ENCODE results near the gene CHGA. TPM values are rescaled to one million over a fixed set of nuclear protein-coding genes. Genes with fewer than 3 reads are reported as not detected.

CHGA gene
- total RNA-seq, 3 donors from 2014 or later: 0.98 to 1.3 TPM; not detected in 1

DNA sequence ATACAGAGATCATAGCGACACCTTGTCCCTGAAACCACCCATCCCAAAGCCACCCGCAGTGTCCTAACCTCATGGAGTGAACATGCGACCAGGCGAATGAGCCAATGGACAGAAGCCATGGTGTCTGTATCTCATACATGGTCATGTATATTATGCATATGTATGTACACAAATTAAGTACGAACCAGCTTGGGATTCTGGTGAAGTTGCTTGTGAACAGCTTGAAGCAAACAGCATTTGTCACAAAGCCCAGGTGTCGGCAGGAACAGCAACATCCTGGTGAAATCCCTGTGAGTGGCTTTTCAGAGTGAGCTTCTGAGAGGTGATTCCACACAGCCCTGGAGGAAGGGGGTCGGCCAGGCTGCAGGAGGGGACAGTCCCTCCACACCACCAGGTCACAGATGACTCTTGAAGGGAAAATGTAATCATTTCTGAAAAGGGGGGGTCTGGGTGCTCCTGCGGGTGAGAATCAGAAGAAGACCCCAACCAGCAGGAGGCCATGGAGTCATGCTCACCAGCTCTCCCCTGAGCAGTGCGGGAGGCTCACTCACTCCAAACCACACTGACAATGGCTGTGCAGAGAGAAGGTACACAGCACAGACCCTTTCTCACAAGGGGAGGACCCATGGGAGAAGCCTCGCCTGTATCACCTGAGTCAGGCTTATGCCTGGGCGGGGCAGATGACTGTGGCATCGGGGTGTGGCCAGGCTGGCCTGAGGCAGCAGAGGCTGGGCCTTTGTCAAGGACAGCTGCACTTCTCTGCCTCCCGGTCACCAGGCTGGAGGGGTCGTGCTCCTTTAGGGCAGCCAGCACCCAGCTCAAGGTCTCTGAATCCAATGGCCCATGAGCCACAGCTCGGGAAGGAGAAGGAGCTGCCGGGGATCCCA lies 14.3 kb downstream of the CHGA start:
- H3K9me3 ChIP-seq: no peaks in the 10 kb centered on the region
- intact Hi-C loops (cut with DNase I; ENCODE audit: low total_unique reads): no loop called here
- H3K27me3 ChIP-seq: no peaks in the 10 kb centered on the region
- H3K27ac ChIP-seq: no peak overlapping the region
- no peak for DNase-seq (ENCODE audit: low spot score in 2 of 2)
- H3K4me1 ChIP-seq: no peaks in the 10 kb centered on the region
- H3K36me3 ChIP-seq: no peaks in the 10 kb centered on the region
- TF ChIP-seq, protein P1, sequence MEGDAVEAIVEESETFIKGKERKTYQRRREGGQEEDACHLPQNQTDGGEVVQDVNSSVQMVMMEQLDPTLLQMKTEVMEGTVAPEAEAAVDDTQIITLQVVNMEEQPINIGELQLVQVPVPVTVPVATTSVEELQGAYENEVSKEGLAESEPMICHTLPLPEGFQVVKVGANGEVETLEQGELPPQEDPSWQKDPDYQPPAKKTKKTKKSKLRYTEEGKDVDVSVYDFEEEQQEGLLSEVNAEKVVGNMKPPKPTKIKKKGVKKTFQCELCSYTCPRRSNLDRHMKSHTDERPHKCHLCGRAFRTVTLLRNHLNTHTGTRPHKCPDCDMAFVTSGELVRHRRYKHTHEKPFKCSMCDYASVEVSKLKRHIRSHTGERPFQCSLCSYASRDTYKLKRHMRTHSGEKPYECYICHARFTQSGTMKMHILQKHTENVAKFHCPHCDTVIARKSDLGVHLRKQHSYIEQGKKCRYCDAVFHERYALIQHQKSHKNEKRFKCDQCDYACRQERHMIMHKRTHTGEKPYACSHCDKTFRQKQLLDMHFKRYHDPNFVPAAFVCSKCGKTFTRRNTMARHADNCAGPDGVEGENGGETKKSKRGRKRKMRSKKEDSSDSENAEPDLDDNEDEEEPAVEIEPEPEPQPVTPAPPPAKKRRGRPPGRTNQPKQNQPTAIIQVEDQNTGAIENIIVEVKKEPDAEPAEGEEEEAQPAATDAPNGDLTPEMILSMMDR (IDR thresholded peaks at IDR 0.05): no peak
- TF ChIP-seq POLR2A (IDR thresholded peaks at IDR 0.05) (no peak), POLR2AphosphoS5 (IDR thresholded peaks at IDR 0.05) (no peak)
- H3K4me3 ChIP-seq: no peak overlapping the region

DNA sequence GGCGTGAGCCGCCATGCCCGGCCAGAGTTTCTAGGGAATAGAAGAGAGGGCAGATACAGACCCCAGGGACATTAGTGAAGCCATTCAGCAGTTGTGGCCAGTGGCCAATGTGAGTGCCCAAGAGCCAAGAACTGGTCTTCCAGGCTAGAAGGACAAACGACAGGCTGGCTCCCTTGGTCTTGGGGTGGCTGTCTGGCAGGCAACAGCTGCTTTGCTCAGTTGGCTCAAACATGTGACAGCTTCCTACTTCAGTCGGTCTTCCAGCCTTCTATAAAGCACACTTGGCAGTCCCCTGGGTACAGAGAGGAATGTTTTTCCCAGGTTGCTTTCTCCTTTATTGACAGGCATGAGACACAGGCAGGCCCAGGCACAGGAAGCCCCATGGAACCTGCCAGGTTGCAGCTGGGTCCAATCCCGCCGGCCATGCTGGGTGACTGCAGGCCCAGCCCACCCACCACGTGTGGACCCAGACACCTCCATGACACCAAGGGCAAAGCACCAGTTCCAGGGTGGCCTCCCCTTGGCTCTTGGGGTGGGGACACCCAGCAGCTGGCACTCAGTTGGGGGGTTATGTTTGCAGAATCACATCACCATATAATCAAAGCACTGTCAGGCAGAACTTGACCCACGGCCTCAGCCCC lies 15.4 kb downstream of the CHGA start:
- Histone ChIP-seq H3K4me3 (no peak overlapping the region), H3K27ac (no peak overlapping the region), H3K27me3 (no peaks in the 10 kb centered on the region), H3K4me1 (no peaks in the 10 kb centered on the region), H3K9me3 (no peaks in the 10 kb centered on the region), H3K36me3 (no peaks in the 10 kb centered on the region)
- TF ChIP-seq, protein P1 (IDR thresholded peaks at IDR 0.05): no peak
- TF ChIP-seq POLR2AphosphoS5 (IDR thresholded peaks at IDR 0.05) (no peak), POLR2A (IDR thresholded peaks at IDR 0.05) (no peak)
- intact Hi-C loops (cut with DNase I; ENCODE audit: low total_unique reads): no loop called here
- DNase-seq (ENCODE audit: low spot score in 2 of 2): no peak

DNA sequence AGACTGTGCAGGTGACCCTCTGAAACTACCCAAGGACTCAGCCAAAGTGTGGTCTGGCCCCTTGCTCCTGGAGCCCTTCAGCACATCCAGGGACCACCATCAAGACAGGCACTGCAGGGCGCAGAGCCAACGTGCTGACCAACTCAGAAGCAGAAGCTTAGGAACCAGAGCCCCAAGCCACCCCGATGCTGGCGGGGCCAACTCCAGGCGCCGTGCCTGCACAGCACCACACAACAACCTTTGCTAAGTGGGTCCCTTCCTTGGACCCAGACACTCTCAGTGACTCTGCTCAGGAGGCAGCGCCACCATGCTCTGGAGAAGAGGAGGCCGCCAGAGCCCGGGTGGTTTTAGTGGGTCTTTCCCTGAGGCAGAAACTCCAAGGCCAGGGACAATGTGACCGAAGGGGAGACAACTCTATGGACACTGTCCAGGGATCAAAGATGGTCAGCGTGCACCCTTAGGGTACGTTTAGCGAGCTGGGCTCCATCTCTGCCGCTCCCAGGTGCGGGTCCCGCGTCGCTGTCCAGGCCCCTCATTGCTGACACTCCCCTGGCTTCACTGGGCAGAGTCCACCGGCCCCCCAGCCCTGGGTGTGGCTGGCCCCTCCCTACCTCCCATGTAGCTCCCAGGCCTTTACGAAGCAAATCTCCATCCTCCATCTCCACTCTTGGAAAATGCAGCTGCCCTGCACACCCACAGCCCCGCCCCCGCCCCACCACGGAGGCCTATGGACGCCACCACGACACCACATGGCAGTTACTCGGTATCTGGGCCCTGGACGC lies 16.1 kb downstream of the CHGA start:
- no peak overlapping the region for H3K27ac ChIP-seq
- no peaks in the 10 kb centered on the region for H3K27me3 ChIP-seq
- H3K9me3 ChIP-seq: no peaks in the 10 kb centered on the region
- intact Hi-C loops (cut with DNase I; ENCODE audit: low total_unique reads): no loop called here
- no peak for DNase-seq (ENCODE audit: low spot score in 2 of 2)
- no peaks in the 10 kb centered on the region for H3K36me3 ChIP-seq
- no peaks in the 10 kb centered on the region for H3K4me1 ChIP-seq
- H3K4me3 ChIP-seq: no peak overlapping the region
- TF ChIP-seq POLR2AphosphoS5 (IDR thresholded peaks at IDR 0.05) (no peak), POLR2A (IDR thresholded peaks at IDR 0.05) (no peak)
- TF ChIP-seq, protein P1 (IDR thresholded peaks at IDR 0.05): no peak

DNA sequence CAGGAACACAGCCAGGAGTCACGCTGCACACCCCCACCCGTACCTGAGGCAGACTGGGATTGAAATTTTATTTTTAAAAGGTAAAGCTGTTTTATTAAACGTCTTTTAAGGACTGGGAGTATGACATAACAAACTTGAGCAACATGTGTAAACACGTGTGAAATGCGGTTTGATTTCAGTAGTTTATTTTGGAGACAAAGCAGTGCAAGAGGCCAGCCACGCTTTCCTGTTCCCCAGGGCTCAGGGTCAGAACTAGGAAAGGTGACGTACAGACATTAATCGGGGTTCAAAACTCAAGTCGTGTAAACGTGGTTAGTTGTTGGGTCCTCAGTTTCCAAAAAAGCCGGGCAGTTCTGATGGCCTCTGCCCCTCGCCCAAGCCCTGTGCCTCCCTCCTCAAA lies 16.7 kb downstream of the CHGA start:
- TF ChIP-seq, protein P1 (IDR thresholded peaks at IDR 0.05): no peak
- TF ChIP-seq POLR2A (IDR thresholded peaks at IDR 0.05) (no peak), POLR2AphosphoS5 (IDR thresholded peaks at IDR 0.05) (no peak)
- intact Hi-C loops (cut with DNase I; ENCODE audit: low total_unique reads): no loop called here
- no peaks in the 10 kb centered on the region for H3K4me1 ChIP-seq
- H3K27ac ChIP-seq: no peak overlapping the region
- no peaks in the 10 kb centered on the region for H3K36me3 ChIP-seq
- no peak for DNase-seq (ENCODE audit: low spot score in 2 of 2)
- H3K9me3 ChIP-seq: no peaks in the 10 kb centered on the region
- H3K4me3 ChIP-seq: no peak overlapping the region
- no peaks in the 10 kb centered on the region for H3K27me3 ChIP-seq

Measured in breast epithelium (tissue), 4 donors.